ENCODE measurements around the gene FAM171A1. TPM values are rescaled to one million over a fixed set of nuclear protein-coding genes. Genes with fewer than 3 reads are reported as not detected.
"Not testable (repeated sequence)": the region's sequence is repeated elsewhere in the genome, so short reads cannot be mapped to it uniquely, and the experiment has no call there.

Gene FAM171A1
- polyA plus RNA-seq, 6 donors from 2014 or later = 0.05 to 0.86 (median 0.31) TPM; not detected in 3

GRCh38 chr10:15269838-15270237 lies 101.3 kb downstream of the FAM171A1 start:
- not testable (repeated sequence) for H3K4me3 Mint-ChIP-seq; H3K4me1 Mint-ChIP-seq; ATAC-seq (ENCODE audit: low read depth in 2 of 2); H3K27ac Mint-ChIP-seq; DNase-seq
- H3K9me3 Mint-ChIP-seq = peaks cover 0 to 22% (median 12%) of the 10 kb centered on the region in 7 donors
- H3K27me3 Mint-ChIP-seq = peaks cover 1 to 22% (median 21%) of the 10 kb centered on the region in 3 donors
- peaks cover 0 to 15% of the 10 kb centered on the region in 2 donors for H3K36me3 Mint-ChIP-seq

- peaks cover 0 to 15% of the 10 kb centered on the region in 2 donors for H3K36me3 Mint-ChIP-seq
- no peak overlapping the region for H3K27ac Mint-ChIP-seq
- no peak for ATAC-seq (ENCODE audit: low read depth in 2 of 2)
- DNase-seq = no peak
- peaks cover 0 to 15% (median 8%) of the 10 kb centered on the region in 7 donors for H3K9me3 Mint-ChIP-seq
- no peak overlapping the region for H3K4me3 Mint-ChIP-seq
- no peaks in the 10 kb centered on the region for H3K4me1 Mint-ChIP-seq
- peaks cover 3 to 16% (median 13%) of the 10 kb centered on the region in 3 donors for H3K27me3 Mint-ChIP-seq
Observed at GRCh38 chr10:15267496-15267895, 103.6 kb downstream of the FAM171A1 start.

- Mint-ChIP-seq H3K4me1 (no peaks in the 10 kb centered on the region), H3K4me3 (no peak overlapping the region)
Observed at GRCh38 chr10:15266117-15266516, 105.0 kb downstream of the FAM171A1 start.

GRCh38 chr10:15265558-15265957 lies 105.5 kb downstream of the FAM171A1 start:
- peaks cover 0 to 14% (median 8%) of the 10 kb centered on the region in 7 donors for H3K9me3 Mint-ChIP-seq
- no peak for ATAC-seq (ENCODE audit: low read depth in 2 of 2)
- peaks cover 3 to 14% (median 13%) of the 10 kb centered on the region in 3 donors for H3K27me3 Mint-ChIP-seq
- no peaks in the 10 kb centered on the region for H3K4me1 Mint-ChIP-seq
- peaks cover 0 to 15% of the 10 kb centered on the region in 2 donors for H3K36me3 Mint-ChIP-seq
- H3K27ac Mint-ChIP-seq = no peak overlapping the region
- no peak for DNase-seq
- H3K4me3 Mint-ChIP-seq = peak overlapping the region in 1 of 8 donors; percentile 48

More at GRCh38 chr10:15266117-15266516, 105.0 kb downstream of the FAM171A1 start:
- DNase-seq (no peak), ATAC-seq (ENCODE audit: low read depth in 2 of 2) (no peak)
- H3K36me3 Mint-ChIP-seq = peaks cover 0 to 15% of the 10 kb centered on the region in 2 donors
- H3K27ac Mint-ChIP-seq = no peak overlapping the region
- H3K27me3 Mint-ChIP-seq = peaks cover 3 to 14% (median 13%) of the 10 kb centered on the region in 3 donors
- H3K9me3 Mint-ChIP-seq = peaks cover 0 to 15% (median 8%) of the 10 kb centered on the region in 7 donors

GRCh38 chr10:15265056-15265455 lies 106.0 kb downstream of the FAM171A1 start:
- H3K36me3 Mint-ChIP-seq = peaks cover 0 to 15% of the 10 kb centered on the region in 2 donors
- H3K9me3 Mint-ChIP-seq = peaks cover 0 to 13% (median 8%) of the 10 kb centered on the region in 7 donors
- H3K4me1 Mint-ChIP-seq = no peaks in the 10 kb centered on the region
- H3K4me3 Mint-ChIP-seq = no peak overlapping the region
- ATAC-seq (ENCODE audit: low read depth in 2 of 2) (no peak), DNase-seq (no peak)
- peaks cover 3 to 14% (median 13%) of the 10 kb centered on the region in 3 donors for H3K27me3 Mint-ChIP-seq
- no peak overlapping the region for H3K27ac Mint-ChIP-seq

GRCh38 chr10:15263657-15264323 lies 107.3 kb downstream of the FAM171A1 start:
- no peaks in the 10 kb centered on the region for H3K4me1 Mint-ChIP-seq
- no peak for ATAC-seq (ENCODE audit: low read depth in 2 of 2)

GRCh38 chr10:15262036-15262713 lies 108.9 kb downstream of the FAM171A1 start:
- H3K36me3 Mint-ChIP-seq = no peaks in the 10 kb centered on the region
- H3K4me3 Mint-ChIP-seq = no peak overlapping the region
- ATAC-seq (ENCODE audit: low read depth in 2 of 2) (peak in 1 of 2 donors; percentile 32), DNase-seq (no peak)
- H3K27ac Mint-ChIP-seq = no peak overlapping the region
- H3K27me3 Mint-ChIP-seq = peaks cover 0 to 3% (median 1%) of the 10 kb centered on the region in 3 donors
- H3K9me3 Mint-ChIP-seq = no peaks in the 10 kb centered on the region
- no peaks in the 10 kb centered on the region for H3K4me1 Mint-ChIP-seq

More at GRCh38 chr10:15263657-15264323, 107.3 kb downstream of the FAM171A1 start:
- no peak overlapping the region for H3K4me3 Mint-ChIP-seq
- H3K36me3 Mint-ChIP-seq = peaks cover 0 to 8% of the 10 kb centered on the region in 2 donors
- H3K9me3 Mint-ChIP-seq = peaks cover 0 to 4% (median 0%) of the 10 kb centered on the region in 7 donors
- no peak for DNase-seq
- peaks cover 3 to 14% (median 5%) of the 10 kb centered on the region in 3 donors for H3K27me3 Mint-ChIP-seq
- no peak overlapping the region for H3K27ac Mint-ChIP-seq

- Mint-ChIP-seq H3K4me1 (peaks cover 4 to 8% (median 6%) of the 10 kb centered on the region in 3 donors), H3K27ac (no peak overlapping the region), H3K9me3 (no peaks in the 10 kb centered on the region), H3K27me3 (peaks cover 4 to 8% (median 7%) of the 10 kb centered on the region in 3 donors), H3K36me3 (no peaks in the 10 kb centered on the region), H3K4me3 (no peak overlapping the region)
- DNase-seq (no peak), ATAC-seq (ENCODE audit: low read depth in 2 of 2) (no peak)
Observed at GRCh38 chr10:15259136-15259535, 112.0 kb downstream of the FAM171A1 start.

GRCh38 chr10:15258255-15258654 lies 112.8 kb downstream of the FAM171A1 start:
- Mint-ChIP-seq H3K27ac (no peak overlapping the region), H3K27me3 (peaks cover 4 to 8% (median 7%) of the 10 kb centered on the region in 3 donors), H3K9me3 (no peaks in the 10 kb centered on the region), H3K4me1 (peaks cover 6 to 12% (median 8%) of the 10 kb centered on the region in 3 donors), H3K36me3 (no peaks in the 10 kb centered on the region), H3K4me3 (no peak overlapping the region)
- DNase-seq (no peak), ATAC-seq (ENCODE audit: low read depth in 2 of 2) (no peak)

GRCh38 chr10:15255961-15256360 lies 115.1 kb downstream of the FAM171A1 start:
- peak overlapping the region in 1 of 8 donors; percentile 12 for H3K4me3 Mint-ChIP-seq
- H3K4me1 Mint-ChIP-seq = peaks cover 6 to 12% (median 8%) of the 10 kb centered on the region in 3 donors
- ATAC-seq (ENCODE audit: low read depth in 2 of 2) (no peak), DNase-seq (no peak)
- no peaks in the 10 kb centered on the region for H3K9me3 Mint-ChIP-seq
- H3K27me3 Mint-ChIP-seq = peaks cover 4 to 8% (median 7%) of the 10 kb centered on the region in 3 donors
- H3K27ac Mint-ChIP-seq = no peak overlapping the region
- H3K36me3 Mint-ChIP-seq = no peaks in the 10 kb centered on the region

- H3K27ac Mint-ChIP-seq = peak overlapping the region in 2 of 6 donors; percentile 16 to 80
Observed at GRCh38 chr10:15254808-15255648, 116.1 kb downstream of the FAM171A1 start.

GRCh38 chr10:15253951-15254807 lies 116.9 kb downstream of the FAM171A1 start:
- Mint-ChIP-seq H3K36me3 (no peaks in the 10 kb centered on the region), H3K27me3 (peaks cover 4 to 8% (median 7%) of the 10 kb centered on the region in 3 donors), H3K4me1 (peaks cover 6 to 12% (median 8%) of the 10 kb centered on the region in 3 donors), H3K9me3 (no peaks in the 10 kb centered on the region), H3K4me3 (peak overlapping the region in 7 of 8 donors; percentile 21 to 61 (median 43)), H3K27ac (peak overlapping the region in 2 of 6 donors; percentile 16 to 48)
- no peak for ATAC-seq (ENCODE audit: low read depth in 2 of 2)
- DNase-seq = no peak

More at GRCh38 chr10:15254808-15255648, 116.1 kb downstream of the FAM171A1 start:
- Mint-ChIP-seq H3K27me3 (peaks cover 4 to 8% (median 7%) of the 10 kb centered on the region in 3 donors), H3K9me3 (no peaks in the 10 kb centered on the region), H3K36me3 (no peaks in the 10 kb centered on the region), H3K4me3 (peak overlapping the region in 7 of 8 donors; percentile 13 to 61 (median 43)), H3K4me1 (peaks cover 6 to 12% (median 8%) of the 10 kb centered on the region in 3 donors)
- DNase-seq (no peak), ATAC-seq (ENCODE audit: low read depth in 2 of 2) (peak in 1 of 2 donors; percentile 43)

Measured in naive B cell (primary cell).